GM18870 (cell line): ENCODE data around the gene AGFG1.
"Not testable (repeated sequence)": the region's sequence is repeated elsewhere in the genome, so short reads cannot be mapped to it uniquely, and the experiment has no call there.

Experiments used
- ATAC-seq: cut with Tn5 transposase; IDR thresholded peaks from one replicate; pipeline ENCODE4 v1.9.1; 2021; ENCODE audit warnings: moderate library complexity; ENCODE audit not compliant: unreplicated experiment

AGFG1 gene

GRCh38 chr2:227497158-227497557, 25.2 kb downstream of the AGFG1 start:
- ATAC-seq = no peak

GRCh38 chr2:227499627-227500300, 27.8 kb downstream of the AGFG1 start:
- no peak for ATAC-seq

GRCh38 chr2:227500301-227500630, 28.3 kb downstream of the AGFG1 start:
- ATAC-seq = no peak

- no peak for ATAC-seq
These were observed 31.8 kb downstream of the AGFG1 start for GRCh38 chr2:227503433-227504406.

DNA sequence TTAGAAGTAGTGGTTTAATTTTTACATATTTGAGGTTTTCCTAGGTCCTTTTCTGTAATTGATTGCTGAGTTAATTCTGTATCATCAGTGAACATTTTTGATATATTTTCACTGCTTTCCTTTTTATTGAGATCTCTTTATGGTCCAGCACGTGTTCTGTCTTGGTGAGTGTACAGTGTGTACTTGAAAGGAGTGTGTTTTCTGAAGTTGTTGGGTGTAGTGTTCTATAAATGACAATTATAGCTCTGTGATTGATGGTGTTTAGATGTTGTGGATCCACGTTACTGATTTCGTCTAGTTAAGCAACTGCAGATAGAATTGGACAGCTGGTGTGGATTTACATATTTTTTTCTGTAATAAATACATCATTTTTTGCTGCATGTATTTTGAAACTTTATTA, 32.7 kb downstream of the AGFG1 start:
- ATAC-seq = no peak

DNA sequence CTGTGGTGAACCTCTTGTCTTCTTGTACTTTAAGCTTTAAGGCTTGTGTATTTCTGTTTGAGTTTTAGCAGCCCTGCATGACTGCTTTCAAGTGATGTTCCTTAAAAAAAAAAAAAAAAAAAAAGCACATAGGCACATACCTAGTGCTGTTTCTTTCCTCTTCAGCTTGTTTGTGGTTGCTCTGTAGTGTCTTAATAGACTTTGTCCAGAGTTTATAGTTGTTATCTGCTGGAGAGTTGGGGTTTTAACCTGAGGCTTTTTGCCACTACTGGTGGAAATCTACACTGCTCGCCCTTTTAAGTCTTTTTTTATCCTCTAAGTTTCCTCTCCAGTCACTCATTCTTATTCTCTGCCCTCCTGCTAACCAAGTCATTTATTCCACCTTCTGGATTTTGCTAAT, 34.5 kb downstream of the AGFG1 start:
- ATAC-seq = no peak

DNA sequence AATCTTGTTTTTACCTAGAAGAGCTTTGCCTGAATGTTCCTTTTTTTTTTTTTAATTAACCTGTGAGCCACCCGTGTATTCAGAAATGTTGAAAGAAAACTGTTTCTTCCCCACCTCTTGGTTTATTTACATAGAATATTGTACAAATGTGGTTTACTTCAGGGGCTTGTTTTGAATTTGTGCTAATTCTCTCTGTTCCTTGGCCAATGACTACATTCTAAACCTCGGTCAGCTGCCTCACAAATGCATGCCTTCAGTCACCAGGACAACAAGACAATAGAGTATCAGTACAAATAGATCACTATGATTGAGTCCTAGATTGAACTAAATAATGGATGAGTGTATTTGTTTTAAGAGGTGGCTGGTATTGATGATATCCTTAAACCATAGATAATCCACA, 36.0 kb downstream of the AGFG1 start:
- ATAC-seq = peak; percentile 39

GRCh38 chr2:227509076-227509475, 37.1 kb downstream of the AGFG1 start:
- ATAC-seq = no peak

DNA sequence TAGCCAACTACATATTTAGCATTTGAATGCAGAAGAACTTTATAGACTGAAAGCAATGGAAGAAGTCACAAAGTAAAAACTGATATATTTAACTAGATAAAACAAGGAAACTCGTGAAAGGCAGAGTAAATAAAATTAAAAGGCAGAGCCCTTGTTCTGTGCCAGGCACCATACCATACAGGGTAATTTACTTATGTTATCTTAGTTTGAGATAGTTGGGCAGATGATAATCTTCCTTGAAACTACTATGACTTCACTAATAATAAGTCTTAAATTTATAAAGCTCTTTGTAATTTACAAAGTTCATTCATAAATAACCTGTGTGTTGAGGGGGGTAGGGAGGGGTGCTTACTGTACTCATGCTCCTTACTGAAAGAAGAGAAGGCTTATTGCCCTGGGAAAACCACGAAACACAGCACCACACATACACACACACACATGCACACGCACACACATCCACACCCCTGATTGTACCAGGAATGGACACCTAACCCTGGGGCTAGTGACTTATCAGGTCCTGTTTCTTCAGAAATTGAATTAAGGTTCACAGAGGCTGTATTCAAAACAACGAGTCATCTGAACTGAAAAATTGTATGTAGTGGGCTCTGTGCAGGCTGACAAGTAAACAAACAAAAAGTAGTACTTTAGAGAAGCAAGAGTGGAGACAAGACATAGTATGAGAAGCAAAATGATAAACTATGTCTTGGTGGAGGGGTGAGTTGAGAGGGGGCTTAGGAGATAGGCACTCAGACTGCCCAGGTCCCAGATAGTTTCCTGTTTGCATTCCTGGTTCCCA, 38.1 kb downstream of the AGFG1 start:
- no peak for ATAC-seq

DNA sequence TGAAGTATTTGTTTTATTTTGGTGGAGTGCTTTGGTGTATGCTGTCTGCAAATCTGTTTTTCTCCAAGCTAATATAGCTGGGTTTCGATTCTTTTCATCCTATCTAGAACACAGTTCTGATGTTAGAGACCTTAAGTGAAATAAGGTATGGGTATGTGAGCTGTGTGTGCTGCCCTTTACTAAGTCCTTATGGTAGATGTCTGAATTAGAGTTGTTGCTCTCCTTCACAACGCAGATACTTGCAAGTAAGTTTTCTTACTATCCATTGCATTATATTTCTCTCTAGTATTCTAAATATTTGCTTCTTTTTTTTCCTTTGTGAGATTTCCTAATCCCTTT, 38.6 kb downstream of the AGFG1 start:
- ATAC-seq = no peak

DNA sequence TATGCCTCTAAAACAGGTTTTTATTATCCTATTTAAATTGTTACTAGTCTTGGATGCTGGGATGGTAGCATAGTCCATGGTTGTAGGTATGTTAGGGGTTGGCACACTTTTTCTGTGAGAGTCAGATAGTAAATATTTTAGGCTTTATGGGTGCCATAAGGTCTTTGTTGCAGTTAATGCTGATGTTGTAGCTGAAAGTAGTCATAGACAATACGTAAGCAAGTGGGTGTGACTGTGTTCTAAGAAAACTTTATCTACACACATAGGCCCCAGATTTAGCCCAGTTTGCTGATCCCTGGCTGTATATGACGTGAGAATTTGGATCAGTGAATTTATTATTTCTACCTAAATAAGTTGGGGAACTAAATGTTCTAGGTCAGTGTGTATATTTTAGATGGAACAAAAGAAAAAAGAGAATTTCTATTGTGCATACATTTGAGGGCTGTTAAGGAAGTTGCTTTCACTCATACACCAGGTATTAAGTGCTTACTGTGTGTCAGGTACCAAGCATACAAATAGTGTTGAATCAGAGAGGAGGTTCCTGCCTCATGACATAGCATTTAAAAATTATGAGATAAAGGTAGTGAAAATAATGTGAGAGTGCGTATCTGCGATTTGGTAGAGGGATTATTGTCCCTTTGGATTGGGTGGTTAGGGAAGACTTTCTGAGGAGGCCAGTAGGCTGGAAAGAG, 39.4 kb downstream of the AGFG1 start:
- ATAC-seq = no peak

DNA sequence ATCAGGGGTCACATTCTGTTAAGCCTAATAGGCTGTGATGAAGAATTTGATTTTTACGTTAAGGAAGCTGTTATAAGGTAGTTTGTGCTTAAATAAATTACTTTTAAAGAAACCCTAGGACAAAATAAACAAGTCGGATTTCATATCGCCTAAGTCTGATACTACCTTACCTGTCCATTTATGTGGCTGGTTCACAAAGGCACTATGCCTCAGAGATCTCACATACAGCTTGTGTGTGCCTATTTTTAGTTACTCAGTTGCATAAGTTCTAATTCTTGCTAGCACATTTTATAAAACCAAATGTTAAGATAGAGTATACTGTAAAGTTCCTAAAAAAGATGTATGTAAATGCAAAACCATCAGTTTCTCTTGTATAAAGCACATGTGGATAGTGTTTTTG, 40.0 kb downstream of the AGFG1 start:
- no peak for ATAC-seq

GRCh38 chr2:227513113-227513512, 41.2 kb downstream of the AGFG1 start:
- no peak for ATAC-seq

DNA sequence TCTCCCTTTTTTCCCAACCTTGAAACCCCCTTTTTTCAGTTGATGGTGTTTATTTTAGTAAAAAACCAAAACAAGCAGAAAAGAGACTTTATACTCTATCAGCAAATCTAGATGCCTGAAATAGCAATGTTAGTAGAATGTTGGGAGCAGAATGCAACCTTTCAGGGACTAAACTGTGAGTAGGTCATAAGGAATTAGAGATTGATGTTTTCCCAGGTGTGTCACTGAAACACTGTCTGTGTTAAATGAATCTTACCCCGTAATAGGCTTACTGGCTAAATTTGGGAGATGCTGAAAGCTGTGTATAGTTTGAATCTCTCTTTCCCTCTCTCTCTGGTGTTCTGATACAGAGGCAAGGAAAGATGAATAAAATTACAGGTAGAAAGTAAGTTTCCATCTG, 43.8 kb downstream of the AGFG1 start:
- no peak for ATAC-seq

DNA sequence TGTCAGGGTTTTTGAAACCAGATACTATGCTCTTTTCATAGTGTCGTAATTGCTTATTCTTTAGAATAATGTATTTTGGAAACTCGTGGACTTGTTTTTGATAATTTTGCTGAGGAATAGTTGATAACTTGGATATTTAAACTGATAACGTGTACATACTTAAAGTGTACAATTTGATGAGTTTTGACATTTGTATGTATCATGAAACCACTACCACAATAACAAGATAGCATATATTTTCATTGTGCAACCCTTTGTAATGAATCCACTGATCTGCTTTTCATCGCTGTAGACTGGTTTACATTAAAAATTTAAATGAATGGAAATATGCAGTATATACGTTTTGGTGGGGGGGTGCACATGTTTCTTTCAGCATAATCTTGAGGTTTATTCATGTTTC, 45.8 kb downstream of the AGFG1 start:
- ATAC-seq = no peak

DNA sequence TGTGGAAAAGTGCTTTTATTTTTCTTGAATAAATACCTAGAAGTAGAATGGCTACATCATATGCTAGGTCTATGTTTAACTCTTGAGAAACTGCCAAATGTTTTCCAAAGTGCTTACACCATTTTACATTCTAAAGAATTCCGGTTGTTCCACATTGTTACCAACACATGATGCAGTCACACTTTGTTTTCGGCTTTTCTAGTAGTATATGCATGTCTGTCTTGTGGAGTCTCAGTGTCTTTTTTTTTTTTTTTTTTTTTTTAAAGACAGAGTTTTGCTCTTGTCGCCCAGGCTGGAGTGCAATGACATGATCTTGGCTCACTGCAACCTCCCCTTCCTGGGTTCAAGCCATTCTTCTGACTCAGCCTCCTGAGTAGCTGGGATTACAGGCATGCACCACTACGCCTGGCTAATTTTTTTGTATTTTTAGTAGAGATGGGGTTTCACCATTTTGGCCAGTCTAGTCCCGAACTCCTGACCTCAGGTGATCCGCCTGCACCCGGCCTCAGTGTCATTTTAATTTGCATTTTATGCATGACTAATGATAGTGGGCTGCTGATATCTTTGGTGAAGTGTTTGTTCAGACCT, 46.4 kb downstream of the AGFG1 start:
- ATAC-seq = not testable (repeated sequence)

GRCh38 chr2:227521178-227521577, 49.2 kb downstream of the AGFG1 start:
- ATAC-seq = not testable (repeated sequence)

- no peak for ATAC-seq
These were observed 52.7 kb downstream of the AGFG1 start for GRCh38 chr2:227524665-227525064.

- no peak for ATAC-seq
These were observed 55.4 kb downstream of the AGFG1 start for GRCh38 chr2:227527351-227527750.

DNA sequence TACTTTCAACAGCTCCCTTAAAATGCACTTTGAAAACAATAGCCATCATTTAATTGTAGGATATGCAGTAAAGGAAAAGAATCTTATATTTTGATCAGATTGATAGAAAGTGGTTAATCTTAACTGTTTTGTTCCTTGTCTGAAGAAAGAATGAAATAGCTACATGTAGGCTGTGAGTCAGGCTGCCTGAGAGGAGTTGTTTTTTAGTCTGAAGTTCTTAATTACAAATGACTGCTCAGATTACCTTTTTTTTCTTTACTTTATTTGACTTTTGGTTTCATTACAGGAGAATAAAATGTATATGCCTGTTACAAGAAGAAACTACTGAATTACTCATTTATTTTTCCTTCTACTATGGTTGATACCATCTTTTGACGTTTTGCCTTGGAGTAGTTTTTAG, 56.8 kb downstream of the AGFG1 start:
- ATAC-seq = no peak

DNA sequence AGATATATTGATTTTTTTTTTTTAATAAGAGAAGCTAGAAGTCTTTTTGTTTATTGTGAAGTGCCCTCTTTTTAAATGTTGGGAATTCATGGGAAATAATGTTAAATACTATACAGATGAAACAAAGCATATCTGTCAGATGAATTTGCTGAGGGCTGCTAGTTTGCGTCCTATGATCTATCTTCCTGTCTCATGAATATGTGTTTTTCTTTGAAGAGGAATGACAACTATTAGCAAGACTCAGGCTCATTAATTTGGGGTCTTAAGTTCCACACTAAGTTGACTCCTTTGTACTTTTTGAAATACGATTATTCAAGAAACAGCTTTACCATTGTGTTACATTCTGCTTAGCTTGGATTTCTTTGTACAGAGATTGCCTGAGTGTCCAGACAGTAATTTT, 57.9 kb downstream of the AGFG1 start:
- no peak for ATAC-seq
